Loucy (cell line): ENCODE results near the gene NUDT4.
"Not testable (repeated sequence)": the region's sequence is repeated elsewhere in the genome, so short reads cannot be mapped to it uniquely, and the experiment has no call there.

Experiments used
- H2AFZ ChIP-seq: fragments of 200-600 bp; sonication (generic); 2 replicates; pipeline ENCODE4 v1.6.0; 2016; ENCODE audit warnings: antibody characterized with exemption, mild to moderate bottlenecking, low read length, moderate library complexity
- H3F3A ChIP-seq: fragments of 200-600 bp; 2 replicates; pipeline ENCODE4 v1.6.0; 2016; ENCODE audit warnings: antibody characterized with exemption, low read depth, mild to moderate bottlenecking
- H3K27me3 ChIP-seq: fragments of 200-600 bp; sonication (generic); 2 replicates; pipeline ENCODE4 v1.6.1; 2014; ENCODE audit warnings: low read length, mild to moderate bottlenecking; ENCODE audit not compliant: insufficient read depth, poor library complexity, severe bottlenecking
- H3K36me3 ChIP-seq: fragments of 200-600 bp; sonication (generic); 2 replicates; pipeline ENCODE4 v1.6.1; 2016; ENCODE audit warnings: low read length; ENCODE audit not compliant: insufficient read depth
- H3K4me1 ChIP-seq: fragments of 200-600 bp; sonication (generic); 2 replicates; pipeline ENCODE4 v1.5.1; 2014; ENCODE audit warnings: low read length, mild to moderate bottlenecking; ENCODE audit not compliant: insufficient read depth, poor library complexity, severe bottlenecking
- H3K4me2 ChIP-seq: fragments of 200-600 bp; sonication (generic); 2 replicates; pipeline ENCODE4 v1.6.0; 2014; ENCODE audit warnings: antibody characterized with exemption, low read length, low read depth, mild to moderate bottlenecking; ENCODE audit not compliant: poor library complexity, severe bottlenecking
- H3K4me3 ChIP-seq: fragments of 200-600 bp; sonication (generic); 2 replicates; pipeline ENCODE4 v1.5.1; 2014; ENCODE audit warnings: low read length, mild to moderate bottlenecking, mixed read lengths; ENCODE audit not compliant: poor library complexity, severe bottlenecking
- H3K79me2 ChIP-seq: fragments of 200-600 bp; sonication (generic); 2 replicates; pipeline ENCODE4 v1.6.1; 2014; ENCODE audit warnings: low read length; ENCODE audit not compliant: insufficient read depth
- H3K9ac ChIP-seq: fragments of 200-600 bp; sonication (generic); 2 replicates; pipeline ENCODE4 v1.6.0; 2014; ENCODE audit warnings: mild to moderate bottlenecking, low read depth, low read length, moderate library complexity; ENCODE audit not compliant: poor library complexity, severe bottlenecking
- H3K9me2 ChIP-seq: fragments of 200-600 bp; sonication (generic); replicated peaks from 2 replicates; pipeline ENCODE4 v1.6.1; 2016; ENCODE audit warnings: low read depth, low read length, mixed read lengths
- H3K9me3 ChIP-seq: fragments of 200-600 bp; sonication (generic); 2 replicates; pipeline ENCODE4 v1.6.1; 2014; ENCODE audit warnings: mild to moderate bottlenecking, antibody characterized with exemption, low read length, low read depth; ENCODE audit not compliant: insufficient read depth
- H4K20me1 ChIP-seq: fragments of 200-600 bp; sonication (generic); 2 replicates; pipeline ENCODE4 v1.6.0; 2014; ENCODE audit warnings: antibody characterized with exemption, low read length, mild to moderate bottlenecking; ENCODE audit not compliant: insufficient read depth, poor library complexity, severe bottlenecking
- CTCF ChIP-seq: fragments of 200-600 bp; sonication (generic); conservative IDR thresholded peaks from 2 replicates; pipeline ENCODE4 v1.5.1; 2014; ENCODE audit warnings: mild to moderate bottlenecking, antibody characterized with exemption, low read length
- EZH2phosphoT487 ChIP-seq: fragments of 200-600 bp; IDR thresholded peaks from 2 replicates; pipeline ENCODE4 v1.6.1; 2018; ENCODE audit warnings: antibody characterized with exemption, mild to moderate bottlenecking, moderate library complexity, borderline replicate concordance

The NUDT4 gene

GRCh38 chr12:93375906-93376305 lies 1.8 kb upstream of the NUDT4 start:
- no peak for TF ChIP-seq CTCF
- Histone ChIP-seq H3K9ac (no peak overlapping the region), H3K36me3 (no peaks in the 10 kb centered on the region), H4K20me1 (peaks cover 17% of the 10 kb centered on the region), H3K9me3 (no peaks in the 10 kb centered on the region), H3K9me2 (no peaks in the 10 kb centered on the region), H3K4me1 (peaks cover 14% of the 10 kb centered on the region), H3K79me2 (peaks cover 26% of the 10 kb centered on the region), H3K4me3 (no peak overlapping the region), H3F3A (no peaks in the 10 kb centered on the region), H2AFZ (no peak overlapping the region), H3K27me3 (no peaks in the 10 kb centered on the region), H3K4me2 (no peak overlapping the region)

GRCh38 chr12:93376436-93377251 lies 1.1 kb upstream of the NUDT4 start:
- Histone ChIP-seq H3K36me3 (no peaks in the 10 kb centered on the region), H3K4me2 (peak overlapping the region; percentile 81), H4K20me1 (peaks cover 24% of the 10 kb centered on the region), H3K9ac (peak overlapping the region; percentile 54), H3K4me3 (peak overlapping the region; percentile 73), H2AFZ (peak overlapping the region; percentile 96), H3K9me3 (no peaks in the 10 kb centered on the region), H3F3A (no peaks in the 10 kb centered on the region), H3K79me2 (peaks cover 33% of the 10 kb centered on the region), H3K9me2 (no peaks in the 10 kb centered on the region), H3K27me3 (no peaks in the 10 kb centered on the region), H3K4me1 (peaks cover 21% of the 10 kb centered on the region)
- TF ChIP-seq EZH2phosphoT487: no peak
- TF ChIP-seq CTCF: no peak

- Histone ChIP-seq H3K9ac (peak overlapping the region; percentile 84), H3K4me3 (peak overlapping the region; percentile 84), H3K4me2 (peak overlapping the region; percentile 73), H4K20me1 (peaks cover 37% of the 10 kb centered on the region), H2AFZ (peak overlapping the region; percentile 87), H3K79me2 (peaks cover 51% of the 10 kb centered on the region), H3K4me1 (peaks cover 28% of the 10 kb centered on the region)
- H3K27me3 ChIP-seq, H3K9me3 ChIP-seq, H3K9me2 ChIP-seq, H3K36me3 ChIP-seq, H3F3A ChIP-seq: not testable (repeated sequence)
These were observed 672 bp downstream of the NUDT4 start for GRCh38 chr12:93378196-93378997.
